Measurements from ENCODE around the gene HOXA4.

DNA sequence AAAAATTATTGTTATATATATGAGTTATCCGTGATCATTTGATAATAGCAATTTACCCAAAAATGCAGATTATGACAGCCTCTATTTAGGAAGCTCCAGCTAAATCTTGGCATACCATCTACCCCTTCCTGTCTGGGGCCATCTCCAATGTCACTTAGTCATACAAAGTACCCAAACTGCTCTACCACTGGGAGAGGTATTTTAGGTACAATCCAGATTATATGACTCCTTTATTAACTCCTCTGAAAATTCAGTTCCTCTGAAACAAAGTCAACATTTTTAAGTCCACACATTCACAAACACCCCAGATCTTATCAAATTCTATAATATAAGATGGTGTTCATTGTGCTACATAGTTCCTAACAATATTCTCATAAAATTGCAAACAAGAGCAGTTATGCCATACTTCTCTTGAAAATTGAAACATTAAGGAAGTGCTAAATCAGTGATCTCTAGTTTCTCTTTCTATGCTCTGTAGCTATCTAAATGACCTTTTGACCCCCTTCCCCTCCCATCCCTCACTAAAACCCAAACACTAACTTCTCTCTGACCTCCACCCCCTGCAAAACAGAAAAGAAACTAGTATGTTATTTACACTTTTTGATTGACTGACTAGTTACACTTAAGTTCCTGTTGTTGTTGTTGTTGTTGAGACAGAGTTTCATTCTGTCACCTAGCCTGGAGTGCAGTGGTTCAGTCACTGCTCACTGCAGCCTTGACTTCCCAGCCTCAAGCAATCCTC, 51.2 kb downstream of the HOXA4 start:
- TF ChIP-seq POLR2A (IDR thresholded peaks at IDR 0.05) (no peak), POLR2AphosphoS5 (IDR thresholded peaks at IDR 0.05) (no peak)
- TF ChIP-seq, protein P1, sequence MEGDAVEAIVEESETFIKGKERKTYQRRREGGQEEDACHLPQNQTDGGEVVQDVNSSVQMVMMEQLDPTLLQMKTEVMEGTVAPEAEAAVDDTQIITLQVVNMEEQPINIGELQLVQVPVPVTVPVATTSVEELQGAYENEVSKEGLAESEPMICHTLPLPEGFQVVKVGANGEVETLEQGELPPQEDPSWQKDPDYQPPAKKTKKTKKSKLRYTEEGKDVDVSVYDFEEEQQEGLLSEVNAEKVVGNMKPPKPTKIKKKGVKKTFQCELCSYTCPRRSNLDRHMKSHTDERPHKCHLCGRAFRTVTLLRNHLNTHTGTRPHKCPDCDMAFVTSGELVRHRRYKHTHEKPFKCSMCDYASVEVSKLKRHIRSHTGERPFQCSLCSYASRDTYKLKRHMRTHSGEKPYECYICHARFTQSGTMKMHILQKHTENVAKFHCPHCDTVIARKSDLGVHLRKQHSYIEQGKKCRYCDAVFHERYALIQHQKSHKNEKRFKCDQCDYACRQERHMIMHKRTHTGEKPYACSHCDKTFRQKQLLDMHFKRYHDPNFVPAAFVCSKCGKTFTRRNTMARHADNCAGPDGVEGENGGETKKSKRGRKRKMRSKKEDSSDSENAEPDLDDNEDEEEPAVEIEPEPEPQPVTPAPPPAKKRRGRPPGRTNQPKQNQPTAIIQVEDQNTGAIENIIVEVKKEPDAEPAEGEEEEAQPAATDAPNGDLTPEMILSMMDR (IDR thresholded peaks at IDR 0.05 in 8 of 11, conservative IDR thresholded peaks at IDR 0.05 in 3 of 11) = no peak

All from spleen (tissue), 7 donors.